Thoracic aorta (tissue), 2 donors: ENCODE data around the gene SLC22A23. TPM values are rescaled to one million over a fixed set of nuclear protein-coding genes. Genes with fewer than 3 reads are reported as not detected.

Experiments used
- ATAC-seq: fragments of 150-250 bp; one replicate; pipeline ENCODE4 v1.8.0; 2017; ENCODE audit warnings: low read depth; ENCODE audit not compliant: insufficient number of reproducible peaks, low FRiP score
- DNase-seq: peaks from one replicate; pipeline ENCODE4 v3.0.0-alpha.2; 2020; ENCODE audit warnings: low spot score
- H3K27ac ChIP-seq, 2 donors: fragments of 200-600 bp; sonication (generic); 1 replicate in 1 of 2; 2 replicates in 1 of 2; pipeline ENCODE4 v1.5.1; 2016; ENCODE audit warnings: mild to moderate bottlenecking in 2 of 2, moderate library complexity in 2 of 2
- H3K27me3 ChIP-seq: fragments of 200-600 bp; sonication (generic); replicated peaks from 2 replicates; pipeline ENCODE4 v1.6.0; 2016; ENCODE audit warnings: mild to moderate bottlenecking; ENCODE audit not compliant: insufficient read depth
- H3K36me3 ChIP-seq: fragments of 200-600 bp; sonication (generic); one replicate; pipeline ENCODE4 v1.5.1; 2016
- H3K4me1 ChIP-seq, 2 donors: fragments of 200-600 bp; sonication (generic); 1 replicate in 1 of 2; 2 replicates in 1 of 2; pipeline versions ENCODE4 v1.5.1 to v1.6.0; 2016; ENCODE audit warnings: low read depth in 2 of 2, mild to moderate bottlenecking in 1 of 2; ENCODE audit not compliant: control insufficient read depth in 1 of 2
- H3K4me3 ChIP-seq: fragments of 200-600 bp; sonication (generic); 2 replicates; pipeline ENCODE4 v1.5.1; 2016; ENCODE audit warnings: mild to moderate bottlenecking
- H3K9me3 ChIP-seq: fragments of 200-600 bp; sonication (generic); 2 replicates; pipeline ENCODE4 v1.5.1; 2016
- total RNA-seq, 2 donors: library from RNA; depleted of rRNA; stranded (reverse); fragments of >200 nt; gene quantifications; one replicate each; pipeline versions ENCODE4 v1.1.0 to v1.2.3, GENCODE V29; 2016
- TF ChIP-seq, protein P1 (sequence below): fragments of 200-600 bp; sonication (generic); IDR thresholded peaks from one replicate; pipeline ENCODE4 v1.5.1; 2019; ENCODE audit warnings: antibody characterized with exemption

SLC22A23 gene
- total RNA-seq, 2 donors from 2014 or later: 5.1 to 9.7 TPM

DNA sequence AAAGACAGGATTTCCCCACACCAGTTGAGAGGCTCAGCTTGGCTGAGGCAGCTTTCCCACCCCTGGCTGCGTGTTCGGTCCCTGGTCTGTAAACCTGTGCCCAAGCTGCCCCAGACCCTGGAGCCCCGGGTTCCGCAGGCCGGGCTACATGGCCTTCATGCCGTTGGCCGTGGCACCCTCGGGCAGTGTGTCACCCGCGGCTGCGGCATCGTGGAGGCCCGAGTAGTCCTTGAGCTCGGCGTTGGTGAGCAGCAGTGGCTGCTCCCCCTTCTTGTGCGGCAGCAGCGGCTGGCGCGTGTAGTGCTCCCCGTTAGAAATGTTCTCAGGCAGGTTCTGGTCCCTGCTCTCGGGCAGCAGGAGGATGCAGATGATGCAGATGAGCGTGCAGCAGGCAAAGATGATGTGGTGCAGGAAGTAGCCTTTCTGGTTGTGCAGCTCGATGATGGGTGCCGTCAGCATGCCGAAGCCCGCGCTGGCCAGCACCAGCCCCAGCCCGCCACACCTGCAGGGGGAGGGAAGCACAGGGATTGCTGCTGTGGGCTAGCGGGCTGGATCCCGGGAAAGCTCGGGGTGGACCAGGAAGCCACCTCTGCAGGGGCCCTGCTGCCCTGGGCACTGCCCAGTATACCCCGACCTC lies 183.8 kb downstream of the SLC22A23 start:
- DNase-seq (no peak), ATAC-seq (no peak)
- TF ChIP-seq, protein P1, sequence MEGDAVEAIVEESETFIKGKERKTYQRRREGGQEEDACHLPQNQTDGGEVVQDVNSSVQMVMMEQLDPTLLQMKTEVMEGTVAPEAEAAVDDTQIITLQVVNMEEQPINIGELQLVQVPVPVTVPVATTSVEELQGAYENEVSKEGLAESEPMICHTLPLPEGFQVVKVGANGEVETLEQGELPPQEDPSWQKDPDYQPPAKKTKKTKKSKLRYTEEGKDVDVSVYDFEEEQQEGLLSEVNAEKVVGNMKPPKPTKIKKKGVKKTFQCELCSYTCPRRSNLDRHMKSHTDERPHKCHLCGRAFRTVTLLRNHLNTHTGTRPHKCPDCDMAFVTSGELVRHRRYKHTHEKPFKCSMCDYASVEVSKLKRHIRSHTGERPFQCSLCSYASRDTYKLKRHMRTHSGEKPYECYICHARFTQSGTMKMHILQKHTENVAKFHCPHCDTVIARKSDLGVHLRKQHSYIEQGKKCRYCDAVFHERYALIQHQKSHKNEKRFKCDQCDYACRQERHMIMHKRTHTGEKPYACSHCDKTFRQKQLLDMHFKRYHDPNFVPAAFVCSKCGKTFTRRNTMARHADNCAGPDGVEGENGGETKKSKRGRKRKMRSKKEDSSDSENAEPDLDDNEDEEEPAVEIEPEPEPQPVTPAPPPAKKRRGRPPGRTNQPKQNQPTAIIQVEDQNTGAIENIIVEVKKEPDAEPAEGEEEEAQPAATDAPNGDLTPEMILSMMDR: no peak
- H3K36me3 ChIP-seq: peaks cover 26% of the 10 kb centered on the region
- no peak overlapping the region for H3K4me3 ChIP-seq
- no peaks in the 10 kb centered on the region for H3K4me1 ChIP-seq
- H3K27ac ChIP-seq: no peak overlapping the region
- no peaks in the 10 kb centered on the region for H3K9me3 ChIP-seq
- H3K27me3 ChIP-seq: no peaks in the 10 kb centered on the region

DNA sequence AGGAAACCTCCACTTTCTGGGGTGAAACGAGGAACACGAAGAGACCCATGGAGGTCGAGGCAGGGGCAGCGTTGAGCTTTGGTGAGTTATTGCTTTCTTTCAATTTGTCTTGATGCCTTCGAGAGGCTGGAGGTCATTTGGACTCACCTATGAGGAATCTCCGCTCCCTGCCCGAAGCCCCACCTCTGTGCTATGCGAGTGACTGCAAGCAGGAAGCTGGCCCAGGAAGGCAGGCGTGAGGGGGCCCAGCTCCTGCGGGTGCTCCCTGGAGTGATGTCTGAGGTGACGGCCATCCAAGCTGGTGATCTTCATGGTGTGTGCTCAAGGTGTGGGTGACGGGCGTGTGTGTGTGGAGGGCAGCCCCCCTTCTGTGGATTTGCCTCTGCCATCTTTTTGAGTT lies 185.1 kb downstream of the SLC22A23 start:
- Histone ChIP-seq H3K27me3 (no peaks in the 10 kb centered on the region), H3K36me3 (peaks cover 26% of the 10 kb centered on the region), H3K9me3 (no peaks in the 10 kb centered on the region), H3K4me1 (no peaks in the 10 kb centered on the region), H3K27ac (no peak overlapping the region), H3K4me3 (no peak overlapping the region)
- TF ChIP-seq, protein P1: no peak
- ATAC-seq: no peak
- no peak for DNase-seq

GRCh38 chr6:3270258-3270657 lies 186.6 kb downstream of the SLC22A23 start:
- no peak for DNase-seq
- TF ChIP-seq, protein P1: no peak
- no peak overlapping the region for H3K27ac ChIP-seq
- no peaks in the 10 kb centered on the region for H3K9me3 ChIP-seq
- ATAC-seq: no peak
- H3K27me3 ChIP-seq: no peaks in the 10 kb centered on the region
- no peak overlapping the region for H3K4me3 ChIP-seq
- no peaks in the 10 kb centered on the region for H3K4me1 ChIP-seq
- peaks cover 26% of the 10 kb centered on the region for H3K36me3 ChIP-seq

- no peaks in the 10 kb centered on the region for H3K27me3 ChIP-seq
- no peak overlapping the region for H3K27ac ChIP-seq
- H3K4me3 ChIP-seq: no peak overlapping the region
- H3K4me1 ChIP-seq: no peaks in the 10 kb centered on the region
- H3K36me3 ChIP-seq: peaks cover 26% of the 10 kb centered on the region
- DNase-seq (no peak), ATAC-seq (no peak)
- H3K9me3 ChIP-seq: no peaks in the 10 kb centered on the region
- TF ChIP-seq, protein P1: no peak
These were observed 187.4 kb downstream of the SLC22A23 start for GRCh38 chr6:3269281-3269975.

DNA sequence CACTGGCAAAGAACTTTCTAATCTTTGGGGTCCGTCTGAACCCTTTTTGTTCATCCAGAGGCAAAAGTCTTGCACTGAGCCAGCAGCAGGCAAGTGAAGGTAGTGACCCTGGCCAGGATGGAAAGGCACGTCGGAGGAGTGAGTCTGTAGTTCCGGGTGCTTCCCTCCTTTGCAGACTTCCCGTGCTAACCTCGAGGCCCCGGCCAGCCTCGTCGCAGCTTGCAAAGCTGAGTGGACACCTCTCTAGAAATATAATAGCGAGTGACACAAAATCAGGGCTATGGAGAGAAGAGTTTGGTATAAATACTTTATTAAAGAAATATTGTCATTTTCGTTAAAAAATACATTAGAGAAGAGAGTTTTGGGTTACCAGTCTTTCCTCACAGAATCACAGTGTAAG lies 188.2 kb downstream of the SLC22A23 start:
- TF ChIP-seq, protein P1: no peak
- Histone ChIP-seq H3K9me3 (no peaks in the 10 kb centered on the region), H3K4me1 (no peaks in the 10 kb centered on the region)

More for the DNA sequence above, 188.2 kb downstream of the SLC22A23 start:
- Histone ChIP-seq H3K27ac (no peak overlapping the region), H3K27me3 (no peaks in the 10 kb centered on the region), H3K4me3 (no peak overlapping the region), H3K36me3 (peaks cover 28% of the 10 kb centered on the region)
- DNase-seq: no peak
- ATAC-seq: no peak
